Keratinocyte (primary cell): ENCODE data around the gene WFDC1. TPM values are rescaled to one million over a fixed set of nuclear protein-coding genes. Genes with fewer than 3 reads are reported as not detected.

Source experiments
- DNase-seq: peaks from one replicate; pipeline ENCODE4 v3.0.0-alpha.2; 2011; ENCODE audit warnings: low read depth, missing footprints, low spot score
- FAIRE-seq: peaks from 2 replicates; lab custom pipeline; 2011; peaks lifted over from hg19 to GRCh38; lab: Jason Lieb, UNC
- H2AFZ ChIP-seq: 2 replicates; pipeline ENCODE4 v1.6.0; 2012; ENCODE audit warnings: low read length, control low read depth, inconsistent platforms; ENCODE audit not compliant: control insufficient read depth
- H3K27ac ChIP-seq: 2 replicates; pipeline ENCODE4 v1.5.1; 2011; ENCODE audit warnings: low read length; ENCODE audit not compliant: control insufficient read depth, insufficient read depth
- H3K27me3 ChIP-seq: 3 replicates; pipeline ENCODE4 v1.6.0; 2011; ENCODE audit warnings: low read length; ENCODE audit not compliant: control insufficient read depth, insufficient read depth; ENCODE audit errors: extremely low read depth
- H3K36me3 ChIP-seq, 2 experiments: 2 replicates in 1 of 2; 3 replicates in 1 of 2; pipeline ENCODE4 v1.5.1; 2011; ENCODE audit warnings: low read length in 2 of 2, mild to moderate bottlenecking in 1 of 2; ENCODE audit not compliant: control insufficient read depth in 2 of 2, insufficient read depth in 2 of 2; ENCODE audit errors: extremely low read depth in 1 of 2
- H3K4me1 ChIP-seq: 3 replicates; pipeline ENCODE4 v1.5.1; 2011; ENCODE audit warnings: low read length; ENCODE audit not compliant: control insufficient read depth, insufficient read depth; ENCODE audit errors: extremely low read depth
- H3K4me2 ChIP-seq: 3 replicates; pipeline ENCODE4 v1.6.0; 2011; ENCODE audit warnings: low read depth, low read length; ENCODE audit not compliant: control insufficient read depth, insufficient read depth; ENCODE audit errors: extremely low read depth
- H3K4me3 ChIP-seq, 3 experiments: fragments of 200-600 bp in 1 of 3; sonication (generic) in 1 of 3; 2 replicates in 2 of 3; 3 replicates in 1 of 3; pipeline ENCODE4 v1.5.1; 2011 to 2016; ENCODE audit warnings: low read length in 3 of 3, mild to moderate bottlenecking in 3 of 3, control low read depth in 2 of 3, inconsistent platforms in 1 of 3, low read depth in 1 of 3, mixed read lengths in 1 of 3, mixed run types in 1 of 3, moderate library complexity in 1 of 3; ENCODE audit not compliant: control insufficient read depth in 2 of 3, insufficient read depth in 2 of 3; ENCODE audit errors: extremely low read depth in 1 of 3
- H3K79me2 ChIP-seq: 2 replicates; pipeline ENCODE4 v1.6.0; 2012; ENCODE audit warnings: low read length; ENCODE audit not compliant: control insufficient read depth, insufficient read depth
- H3K9ac ChIP-seq: 3 replicates; pipeline ENCODE4 v1.6.0; 2011; ENCODE audit warnings: low read length; ENCODE audit not compliant: control insufficient read depth, insufficient read depth; ENCODE audit errors: extremely low read depth
- H3K9me1 ChIP-seq: 3 replicates; pipeline ENCODE4 v1.6.0; 2011; ENCODE audit warnings: low read length; ENCODE audit not compliant: control insufficient read depth, insufficient read depth; ENCODE audit errors: extremely low read depth
- H3K9me3 ChIP-seq: 2 replicates; pipeline ENCODE4 v1.5.1; 2012; ENCODE audit warnings: low read depth, low read length; ENCODE audit not compliant: control insufficient read depth
- H4K20me1 ChIP-seq: 3 replicates; pipeline ENCODE4 v1.6.0; 2011; ENCODE audit warnings: low read length; ENCODE audit not compliant: control insufficient read depth, insufficient read depth; ENCODE audit errors: extremely low read depth
- CTCF ChIP-seq, 3 experiments: IDR thresholded peaks in 1 of 3; conservative IDR thresholded peaks in 1 of 3; optimal IDR thresholded peaks in 1 of 3; 2 replicates in 2 of 3; 3 replicates in 1 of 3; pipeline versions ENCODE3 to v1.5.1; 2011; ENCODE audit warnings: low read length in 3 of 3, mild to moderate bottlenecking in 3 of 3, moderate library complexity in 2 of 3, control low read depth in 1 of 3, inconsistent platforms in 1 of 3; ENCODE audit not compliant: insufficient read depth in 2 of 3; ENCODE audit errors: extremely low read depth in 1 of 3
- EZH2 ChIP-seq: IDR thresholded peaks from one replicate; pipeline ENCODE4 v1.6.1; 2012; ENCODE audit warnings: inconsistent platforms, mild to moderate bottlenecking, low read length, moderate library complexity
- dilution Hi-C: fragments of 300-500 bp; cut with MboI; formaldehyde crosslinking; loops from one replicate; pipeline ENCODE4 v1.7.0; 2020; ENCODE audit warnings: low sequenced_read_pairs; ENCODE audit not compliant: extremely low pct_ligation_motif_present
- polyA plus RNA-seq, 5 experiments: library from polyadenylated mRNA; depleted of rRNA in 3 of 5; stranded (reverse) in 3 of 5; stranded (forward) in 1 of 5; unstranded in 1 of 5; fragments of >200 nt; gene quantifications; 1 replicate in 1 of 5; 2 replicates in 3 of 5; 3 replicates in 1 of 5; pipeline versions ENCODE4 v1.2.1 to v1.2.3, GENCODE V29; 2011 to 2012; ENCODE audit warnings: missing spikeins in 2 of 5, low read depth in 1 of 5, low replicate concordance in 1 of 5

WFDC1 gene
- polyA plus RNA-seq, 1 donor (not counting 4 experiments of a cell fraction or from before 2014, with no cell fraction given) = not detected

- H2AFZ ChIP-seq = no peak overlapping the region
- dilution Hi-C loops = no loop called here
Observed at GRCh38 chr16:84247844-84248243, 46.8 kb upstream of the WFDC1 start.

GRCh38 chr16:84252184-84252583, 42.5 kb upstream of the WFDC1 start:
- no peaks in the 10 kb centered on the region for H3K9me1 ChIP-seq
- H3K4me2 ChIP-seq = no peak overlapping the region
- H3K27ac ChIP-seq = no peak overlapping the region
- H3K4me1 ChIP-seq = no peaks in the 10 kb centered on the region
- FAIRE-seq (no peak), DNase-seq (no peak)
- no peak for TF ChIP-seq EZH2
- no peak for TF ChIP-seq CTCF (optimal IDR thresholded peaks at IDR 0.05 in 1 of 3, IDR thresholded peaks at IDR 0.05 in 1 of 3, conservative IDR thresholded peaks at IDR 0.05 in 1 of 3; ENCODE audit: extremely low read depth in 1 of 3, insufficient read depth in 2 of 3, low read length in 3 of 3)
- dilution Hi-C loops = loop anchor here (25.0 kb wide), 1 partner anchor 185 kb away; no protein-coding TSS in a partner anchor
- no peaks in the 10 kb centered on the region for H3K9me3 ChIP-seq
- H3K27me3 ChIP-seq = no peaks in the 10 kb centered on the region
- H3K9ac ChIP-seq = no peak overlapping the region
- H2AFZ ChIP-seq = no peak overlapping the region
- H4K20me1 ChIP-seq = no peaks in the 10 kb centered on the region
- no peak overlapping the region for H3K4me3 ChIP-seq
- H3K79me2 ChIP-seq = no peaks in the 10 kb centered on the region
- H3K36me3 ChIP-seq = no peaks in the 10 kb centered on the region

More at GRCh38 chr16:84247844-84248243, 46.8 kb upstream of the WFDC1 start:
- H3K27me3 ChIP-seq = no peaks in the 10 kb centered on the region
- H3K4me1 ChIP-seq = no peaks in the 10 kb centered on the region
- H3K36me3 ChIP-seq = no peaks in the 10 kb centered on the region
- no peaks in the 10 kb centered on the region for H4K20me1 ChIP-seq
- H3K27ac ChIP-seq = no peak overlapping the region
- no peak overlapping the region for H3K4me3 ChIP-seq
- TF ChIP-seq EZH2 (no peak), CTCF (optimal IDR thresholded peaks at IDR 0.05 in 1 of 3, IDR thresholded peaks at IDR 0.05 in 1 of 3, conservative IDR thresholded peaks at IDR 0.05 in 1 of 3; ENCODE audit: extremely low read depth in 1 of 3, insufficient read depth in 2 of 3, low read length in 3 of 3) (no peak)
- no peaks in the 10 kb centered on the region for H3K79me2 ChIP-seq
- no peak overlapping the region for H3K4me2 ChIP-seq
- no peak for DNase-seq
- no peaks in the 10 kb centered on the region for H3K9me1 ChIP-seq
- H3K9me3 ChIP-seq = no peaks in the 10 kb centered on the region
- no peak overlapping the region for H3K9ac ChIP-seq
- no peak for FAIRE-seq
